ENCODE results near the gene USP22. TPM values are rescaled to one million over a fixed set of nuclear protein-coding genes. Genes with fewer than 3 reads are reported as not detected.

USP22 gene
- total and polyA plus RNA-seq, 9 donors = 75.2 to 246 (median 197) TPM

DNA sequence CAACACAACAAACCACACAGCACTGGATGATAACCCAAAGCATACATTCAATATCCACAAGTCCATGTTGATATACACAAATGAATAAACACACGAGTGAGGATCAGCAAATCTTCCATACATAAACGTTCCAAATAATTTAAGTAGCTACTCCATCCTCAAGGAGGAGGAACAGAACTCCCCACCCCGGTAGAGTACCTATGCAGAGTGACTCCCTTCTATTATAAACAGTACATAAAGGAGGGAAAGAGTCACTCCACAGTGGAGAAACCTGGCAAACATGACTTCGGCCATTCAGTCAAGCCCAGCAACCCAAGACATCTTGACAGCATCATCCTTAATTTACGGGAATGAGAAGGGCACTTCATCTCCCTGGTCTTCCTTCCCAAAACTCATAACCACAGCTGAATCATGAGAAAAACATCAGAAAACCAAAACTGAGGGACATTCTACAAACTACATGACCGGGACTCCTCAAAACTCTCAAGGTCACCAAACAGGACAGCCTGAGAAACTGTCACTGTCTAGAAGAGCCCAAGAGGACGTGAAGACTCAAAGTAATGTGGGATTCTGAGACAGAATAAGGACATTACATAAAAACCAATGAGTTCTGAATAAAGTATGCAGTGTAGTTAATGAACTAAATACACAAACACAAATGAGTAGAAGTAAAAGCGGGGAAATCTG is 5.6 kb downstream of the USP22 start:
- no peaks in the 10 kb centered on the region for H3K36me3 ChIP-seq
- H3K27ac ChIP-seq = no peak overlapping the region
- peaks cover 37% of the 10 kb centered on the region for H3K4me1 ChIP-seq (ENCODE audit: insufficient read depth)
- no peaks in the 10 kb centered on the region for H3K27me3 ChIP-seq
- intact Hi-C loops (cut with DNase I) = no loop called here
- TF ChIP-seq EP300 (IDR thresholded peaks at IDR 0.05) = no peak
- no peak for TF ChIP-seq POLR2A (IDR thresholded peaks at IDR 0.05)
- no peak for TF ChIP-seq CTCF (IDR thresholded peaks at IDR 0.05)
- no peaks in the 10 kb centered on the region for H3K9me3 ChIP-seq
- no peak overlapping the region for H3K4me3 ChIP-seq
- 39 to 51% (median 44%) methylated on average over 8 of the region's 8 CpGs for WGBS, 3 donors
- DNase-seq = no peak

DNA sequence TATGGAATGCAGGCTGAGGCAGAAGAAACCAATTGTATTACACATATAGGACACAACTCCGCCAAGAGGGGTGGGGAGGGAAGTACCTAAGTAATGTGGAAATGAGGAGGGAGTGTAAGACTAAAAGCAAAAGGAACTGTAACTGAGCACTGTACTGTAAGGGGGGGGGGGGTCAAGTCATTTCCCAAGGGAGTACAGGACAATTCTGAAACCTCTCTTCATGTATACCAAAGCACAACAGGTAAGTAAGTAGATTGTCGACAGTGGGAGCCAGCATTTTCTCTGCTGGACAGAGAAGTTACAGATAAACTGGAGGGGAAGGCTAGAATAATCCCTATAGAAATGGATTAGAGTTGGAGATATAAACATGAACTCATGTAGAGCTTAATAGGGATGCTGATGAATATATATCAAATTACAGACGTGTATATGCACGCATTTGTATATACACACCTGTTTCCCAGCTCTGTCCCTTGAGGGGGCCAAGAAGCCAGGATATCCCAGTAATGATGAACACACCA is 6.4 kb downstream of the USP22 start:
- DNase-seq = no peak
- TF ChIP-seq CTCF (IDR thresholded peaks at IDR 0.05) (no peak), POLR2A (IDR thresholded peaks at IDR 0.05) (no peak), EP300 (IDR thresholded peaks at IDR 0.05) (no peak)
- Histone ChIP-seq H3K36me3 (no peaks in the 10 kb centered on the region), H3K9me3 (no peaks in the 10 kb centered on the region), H3K27me3 (no peaks in the 10 kb centered on the region), H3K27ac (no peak overlapping the region), H3K4me3 (no peak overlapping the region), H3K4me1 (ENCODE audit: insufficient read depth) (peaks cover 40% of the 10 kb centered on the region)
- intact Hi-C loops (cut with DNase I) = no loop called here
- WGBS, 3 donors = 67 to 76% (median 71%) methylated on average over 4 of the region's 4 CpGs

GRCh38 chr17:21035406-21035805 is 7.4 kb downstream of the USP22 start:
- H3K27ac ChIP-seq = no peak overlapping the region
- WGBS, 3 donors = 75 to 82% (median 76%) methylated on average over 7 of the region's 7 CpGs
- H3K9me3 ChIP-seq = no peaks in the 10 kb centered on the region
- H3K4me1 ChIP-seq (ENCODE audit: insufficient read depth) = peaks cover 40% of the 10 kb centered on the region
- TF ChIP-seq CTCF (IDR thresholded peaks at IDR 0.05) (no peak), POLR2A (IDR thresholded peaks at IDR 0.05) (no peak), EP300 (IDR thresholded peaks at IDR 0.05) (no peak)
- no peak overlapping the region for H3K4me3 ChIP-seq
- no peak for DNase-seq
- no peaks in the 10 kb centered on the region for H3K27me3 ChIP-seq
- no peaks in the 10 kb centered on the region for H3K36me3 ChIP-seq
- intact Hi-C loops (cut with DNase I) = no loop called here

DNA sequence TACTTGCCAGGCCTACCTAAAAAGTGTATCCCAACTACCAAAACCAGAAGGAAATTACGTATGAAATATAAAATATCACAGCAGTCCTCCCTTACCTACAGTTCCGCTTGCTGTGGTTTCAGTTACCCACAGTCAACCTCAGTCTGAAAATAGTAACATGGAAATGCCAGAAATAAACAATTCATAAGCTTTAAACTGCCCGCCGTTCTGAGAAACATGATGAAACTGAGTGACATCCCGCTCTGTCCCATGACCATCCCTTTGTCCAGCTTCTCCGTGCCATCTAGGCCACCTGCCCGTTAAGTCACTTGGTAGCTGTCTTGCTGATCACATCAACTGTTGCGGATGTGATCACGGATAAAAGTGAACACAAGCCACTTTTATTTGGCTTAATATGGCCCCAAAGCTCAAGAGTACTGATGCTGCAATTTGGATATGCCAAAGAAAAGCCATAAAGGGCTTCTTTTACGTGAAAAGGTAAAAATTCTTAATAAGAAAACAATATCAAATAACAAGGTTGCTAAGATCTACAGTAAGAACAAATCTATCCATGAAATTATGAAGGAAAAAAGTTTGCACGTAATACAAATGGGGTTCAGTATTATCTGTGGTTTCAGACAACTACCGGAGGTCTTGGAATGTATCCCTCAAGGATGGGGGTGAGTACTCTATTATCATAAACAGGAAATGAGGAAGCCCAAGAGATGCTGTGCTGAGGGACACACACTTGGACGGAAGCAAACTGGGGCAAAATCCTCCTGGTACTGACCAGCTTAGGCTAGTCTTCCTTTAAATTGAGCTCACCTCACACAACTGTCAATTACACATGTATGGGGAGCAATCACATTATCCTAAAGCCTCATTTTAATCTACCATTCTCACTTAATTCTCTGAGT is 8.2 kb downstream of the USP22 start:
- Histone ChIP-seq H3K9me3 (no peaks in the 10 kb centered on the region), H3K4me1 (ENCODE audit: insufficient read depth) (peaks cover 39% of the 10 kb centered on the region), H3K36me3 (no peaks in the 10 kb centered on the region), H3K27ac (no peak overlapping the region), H3K27me3 (no peaks in the 10 kb centered on the region), H3K4me3 (no peak overlapping the region)
- TF ChIP-seq EP300 (IDR thresholded peaks at IDR 0.05) (no peak), CTCF (IDR thresholded peaks at IDR 0.05) (no peak), POLR2A (IDR thresholded peaks at IDR 0.05) (no peak)
- intact Hi-C loops (cut with DNase I) = no loop called here
- WGBS, 3 donors = 33 to 41% (median 41%) methylated on average over 13 of the region's 13 CpGs
- no peak for DNase-seq
